ENCODE measurements around the gene ZNF768.

- TF ChIP-seq CTCF (IDR thresholded peaks at IDR 0.05), result no peak
- TF ChIP-seq EZH2 (IDR thresholded peaks at IDR 0.05; ENCODE audit: borderline replicate concordance, insufficient read depth, low read depth, low read length, poor library complexity, severe bottlenecking), result no peak
These were observed 16.7 kb upstream of the ZNF768 start for GRCh38 chr16:30543067-30543466.
